OCI-LY1 (cell line): Measurements from ENCODE around the gene PDIA3.

Experiments
- H2AFZ ChIP-seq: fragments of 200-600 bp; sonication (generic), shearing (Covaris generic); 2 replicates; pipeline ENCODE4 v1.6.0; 2014; ENCODE audit warnings: antibody characterized with exemption, mild to moderate bottlenecking, low read length
- H3F3A ChIP-seq: fragments of 200-600 bp; sonication (generic), shearing (Covaris generic); 2 replicates; pipeline ENCODE4 v1.6.0; 2014; ENCODE audit warnings: mild to moderate bottlenecking, antibody characterized with exemption, low read length, moderate library complexity; ENCODE audit not compliant: insufficient read depth
- H3K27ac ChIP-seq: fragments of 200-600 bp; sonication (generic); 2 replicates; pipeline ENCODE4 v1.5.1; 2014; ENCODE audit warnings: low read length, mixed run types, mild to moderate bottlenecking, low read depth; ENCODE audit not compliant: poor library complexity, severe bottlenecking
- H3K27me3 ChIP-seq: fragments of 200-600 bp; sonication (generic); 2 replicates; pipeline ENCODE4 v1.6.0; 2014; ENCODE audit warnings: antibody characterized with exemption, mild to moderate bottlenecking, low read length, moderate library complexity; ENCODE audit not compliant: insufficient read depth
- H3K36me3 ChIP-seq: fragments of 200-600 bp; sonication (generic); 2 replicates; pipeline ENCODE4 v1.6.1; 2014; ENCODE audit warnings: mild to moderate bottlenecking, antibody characterized with exemption, low read length, moderate library complexity, mixed read lengths; ENCODE audit not compliant: insufficient read depth
- H3K4me1 ChIP-seq: fragments of 200-600 bp; sonication (generic); 2 replicates; pipeline ENCODE4 v1.5.1; 2014; ENCODE audit warnings: mild to moderate bottlenecking, low read length, moderate library complexity; ENCODE audit not compliant: insufficient read depth, severe bottlenecking
- H3K4me2 ChIP-seq: fragments of 200-600 bp; sonication (generic), shearing (Covaris generic); 2 replicates; pipeline ENCODE4 v1.6.1; 2014; ENCODE audit warnings: low read length
- H3K4me3 ChIP-seq: fragments of 200-600 bp; sonication (generic); 2 replicates; pipeline ENCODE4 v1.5.1; 2014; ENCODE audit warnings: low read length, low read depth, mild to moderate bottlenecking, mixed read lengths; ENCODE audit not compliant: poor library complexity, severe bottlenecking
- H3K79me2 ChIP-seq: fragments of 200-600 bp; shearing (Covaris generic); 2 replicates; pipeline ENCODE4 v1.6.1; 2016; ENCODE audit warnings: mixed run types, low read length, mixed read lengths; ENCODE audit not compliant: insufficient read depth
- H3K9ac ChIP-seq: fragments of 200-600 bp; sonication (generic), shearing (Covaris generic); 2 replicates; pipeline ENCODE4 v1.6.1; 2014; ENCODE audit warnings: mild to moderate bottlenecking, low read length, mixed read lengths
- H3K9me2 ChIP-seq: fragments of 200-600 bp; sonication (generic), shearing (Covaris generic); 2 replicates; pipeline ENCODE4 v1.6.1; 2014; ENCODE audit warnings: low read depth, mild to moderate bottlenecking, low read length, mixed read lengths
- H3K9me3 ChIP-seq: fragments of 200-600 bp; shearing (Covaris generic); 2 replicates; pipeline ENCODE4 v1.6.1; 2014; ENCODE audit warnings: low read length, mixed read lengths
- H4K20me1 ChIP-seq: fragments of 200-600 bp; sonication (generic), shearing (Covaris generic); 2 replicates; pipeline ENCODE4 v1.6.0; 2016; ENCODE audit warnings: mild to moderate bottlenecking, low read length; ENCODE audit not compliant: insufficient read depth
- EZH2 ChIP-seq: fragments of 200-600 bp; sonication (generic), shearing (Covaris generic); IDR thresholded peaks from 2 replicates; pipeline ENCODE4 v1.8.0; 2017; ENCODE audit warnings: borderline replicate concordance, mixed run types, mild to moderate bottlenecking, antibody characterized with exemption, low read length, moderate library complexity, mixed read lengths
- TF ChIP-seq, protein P1 (sequence below): fragments of 200-600 bp; sonication (generic), shearing (Covaris generic); IDR thresholded peaks from 2 replicates; pipeline ENCODE4 v1.5.1; 2017; ENCODE audit warnings: mild to moderate bottlenecking, antibody characterized with exemption, low read length, moderate library complexity, mixed read lengths

Gene PDIA3

DNA sequence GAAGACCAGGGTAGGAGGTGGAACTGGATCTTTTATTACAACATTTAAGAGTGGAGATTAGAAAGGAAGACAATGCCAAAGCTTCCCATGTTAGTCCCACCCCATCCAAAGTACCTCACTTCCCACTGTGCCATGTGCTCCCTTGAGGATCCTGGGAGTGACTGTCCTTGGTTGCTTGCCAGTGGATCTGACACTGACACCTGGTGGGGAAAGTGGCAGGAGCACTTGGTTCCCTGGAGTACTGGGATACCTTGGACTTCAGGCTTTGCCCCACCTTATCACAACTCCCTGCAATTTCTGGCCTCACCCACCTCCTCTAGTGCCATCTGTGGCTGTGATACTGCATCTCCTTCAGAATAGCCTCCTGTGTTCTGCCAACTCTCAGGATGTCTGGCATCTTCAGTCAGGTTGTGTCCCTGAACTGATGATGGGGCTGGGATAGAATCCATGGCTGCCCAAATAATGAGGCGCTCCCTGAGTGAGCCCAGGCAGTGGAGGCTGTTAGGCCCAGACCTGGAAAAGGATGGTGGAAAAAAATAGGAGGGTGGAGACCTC lies 29.2 kb downstream of the PDIA3 start:
- Histone ChIP-seq H3K27ac (peak overlapping the region; percentile 98), H3K27me3 (no peaks in the 10 kb centered on the region), H3F3A (peaks cover 38% of the 10 kb centered on the region), H4K20me1 (no peaks in the 10 kb centered on the region), H3K36me3 (peaks cover 60% of the 10 kb centered on the region), H2AFZ (no peak overlapping the region), H3K4me1 (peaks cover 52% of the 10 kb centered on the region), H3K4me3 (peak overlapping the region; percentile 90), H3K9me3 (no peaks in the 10 kb centered on the region), H3K4me2 (peak overlapping the region; percentile 100), H3K9me2 (no peaks in the 10 kb centered on the region), H3K9ac (peak overlapping the region; percentile 96), H3K79me2 (peaks cover 10% of the 10 kb centered on the region)
- TF ChIP-seq, protein P1, sequence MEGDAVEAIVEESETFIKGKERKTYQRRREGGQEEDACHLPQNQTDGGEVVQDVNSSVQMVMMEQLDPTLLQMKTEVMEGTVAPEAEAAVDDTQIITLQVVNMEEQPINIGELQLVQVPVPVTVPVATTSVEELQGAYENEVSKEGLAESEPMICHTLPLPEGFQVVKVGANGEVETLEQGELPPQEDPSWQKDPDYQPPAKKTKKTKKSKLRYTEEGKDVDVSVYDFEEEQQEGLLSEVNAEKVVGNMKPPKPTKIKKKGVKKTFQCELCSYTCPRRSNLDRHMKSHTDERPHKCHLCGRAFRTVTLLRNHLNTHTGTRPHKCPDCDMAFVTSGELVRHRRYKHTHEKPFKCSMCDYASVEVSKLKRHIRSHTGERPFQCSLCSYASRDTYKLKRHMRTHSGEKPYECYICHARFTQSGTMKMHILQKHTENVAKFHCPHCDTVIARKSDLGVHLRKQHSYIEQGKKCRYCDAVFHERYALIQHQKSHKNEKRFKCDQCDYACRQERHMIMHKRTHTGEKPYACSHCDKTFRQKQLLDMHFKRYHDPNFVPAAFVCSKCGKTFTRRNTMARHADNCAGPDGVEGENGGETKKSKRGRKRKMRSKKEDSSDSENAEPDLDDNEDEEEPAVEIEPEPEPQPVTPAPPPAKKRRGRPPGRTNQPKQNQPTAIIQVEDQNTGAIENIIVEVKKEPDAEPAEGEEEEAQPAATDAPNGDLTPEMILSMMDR: peak; percentile 21; the same call in 1 of the 2 replicates
- TF ChIP-seq EZH2: no peak

DNA sequence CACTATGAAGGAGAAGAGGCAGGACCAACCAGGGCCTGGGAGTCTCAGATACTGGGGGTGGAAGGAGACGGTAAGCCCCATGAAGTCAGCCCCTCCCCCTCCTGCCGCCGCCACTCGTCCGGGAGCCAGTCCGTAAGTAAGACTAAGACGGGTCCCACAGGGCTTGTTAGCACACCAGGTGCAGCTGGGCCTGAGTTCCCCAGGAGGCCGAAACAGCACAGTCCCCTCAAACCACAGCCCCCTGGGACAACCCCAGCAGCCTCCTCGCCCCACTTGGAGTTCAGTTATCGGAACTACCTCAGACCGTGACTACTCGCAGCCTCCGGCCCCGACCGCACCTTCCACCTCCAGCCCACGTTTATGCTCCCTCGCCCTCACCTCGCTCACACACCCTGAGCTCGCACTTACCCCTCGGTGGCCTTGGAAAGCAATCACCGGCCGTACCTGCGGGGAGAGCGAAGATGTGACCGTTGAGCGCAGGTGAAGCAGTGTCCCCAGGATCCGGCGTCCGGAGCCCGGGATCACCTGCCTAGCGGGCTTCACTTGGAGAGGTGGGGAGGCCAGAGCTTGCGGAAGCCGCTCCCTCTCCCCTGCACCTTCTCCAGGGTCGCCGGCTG lies 30.0 kb downstream of the PDIA3 start:
- Histone ChIP-seq H3K9ac (peak overlapping the region; percentile 96), H3F3A (peaks cover 33% of the 10 kb centered on the region), H4K20me1 (no peaks in the 10 kb centered on the region)

DNA sequence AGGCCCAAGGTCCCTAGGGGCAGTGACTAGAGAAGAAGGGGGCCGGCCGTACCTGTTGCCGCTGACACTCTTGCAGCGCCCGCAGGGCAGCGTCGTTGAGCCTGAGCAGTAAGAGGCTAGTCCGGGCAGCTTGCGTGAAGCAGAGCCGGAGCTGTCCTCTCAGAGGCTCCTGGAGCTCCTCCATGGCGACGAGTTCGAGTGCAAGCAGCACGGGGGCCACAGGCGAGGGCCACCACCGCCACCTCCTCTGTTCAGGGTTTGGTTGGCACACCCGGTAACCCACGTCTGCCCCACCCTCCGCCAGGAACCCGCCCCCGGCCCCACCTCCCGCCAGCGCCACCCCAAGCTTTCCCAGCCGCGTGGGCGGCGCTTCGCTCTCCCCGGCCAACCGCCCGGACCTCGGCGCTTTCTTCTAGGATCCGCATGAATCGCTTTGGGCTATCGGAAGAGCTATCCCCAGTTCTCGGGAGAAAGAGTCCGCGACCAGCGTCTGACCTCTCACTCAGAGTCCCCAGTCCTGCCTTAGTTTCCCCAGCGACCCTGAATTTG lies 30.6 kb downstream of the PDIA3 start, which contains the start of gene ELL3:
ELL3 (minus strand) TSS at position 249 of the 549 bp plus-strand sequence; CDS start at position 184, 65 bp downstream.
- Histone ChIP-seq H3K9ac (peak within 1 kb of the TSS; percentile 96), H3K79me2 (peaks cover 10% of the 10 kb centered on the region), H3K9me2 (no peaks in the 10 kb centered on the region), H3K4me2 (peak within 1 kb of the TSS; percentile 100), H3K4me1 (peaks cover 63% of the 10 kb centered on the region), H3K27me3 (no peaks in the 10 kb centered on the region), H3F3A (peaks cover 27% of the 10 kb centered on the region), H2AFZ (no peak within 1 kb of the TSS), H3K9me3 (no peaks in the 10 kb centered on the region), H4K20me1 (no peaks in the 10 kb centered on the region), H3K27ac (peak within 1 kb of the TSS; percentile 98), H3K36me3 (peaks cover 47% of the 10 kb centered on the region), H3K4me3 (peak within 1 kb of the TSS; percentile 90)
- TF ChIP-seq EZH2: no peak
- TF ChIP-seq, protein P1: no peak

More for the DNA sequence above, 30.0 kb downstream of the PDIA3 start:
- TF ChIP-seq, protein P1: no peak
- TF ChIP-seq EZH2: no peak
- peak overlapping the region; percentile 100 for H3K4me2 ChIP-seq
- peaks cover 59% of the 10 kb centered on the region for H3K4me1 ChIP-seq
- H2AFZ ChIP-seq: no peak overlapping the region
- no peaks in the 10 kb centered on the region for H3K27me3 ChIP-seq
- H3K27ac ChIP-seq: peak overlapping the region; percentile 98
- peaks cover 53% of the 10 kb centered on the region for H3K36me3 ChIP-seq
- H3K79me2 ChIP-seq: peaks cover 10% of the 10 kb centered on the region
- H3K9me3 ChIP-seq: no peaks in the 10 kb centered on the region
- H3K9me2 ChIP-seq: no peaks in the 10 kb centered on the region
- H3K4me3 ChIP-seq: peak overlapping the region; percentile 90
